SK-N-SH (cell line): ENCODE measurements around the gene MBNL2.

ENCODE experiments used
- EP300 ChIP-seq, 2 experiments: IDR thresholded peaks; 2 replicates each; pipeline versions ENCODE4 v1.4.0 to v1.6.1; 2012; ENCODE audit warnings: borderline replicate concordance in 1 of 2, low read depth in 1 of 2, low read length in 1 of 2
- EZH2phosphoT487 ChIP-seq: fragments of 200-600 bp; sonication (generic); IDR thresholded peaks from 2 replicates; pipeline ENCODE4 v1.6.1; 2017; ENCODE audit warnings: low read depth, mixed run types, mild to moderate bottlenecking, antibody characterized with exemption, moderate library complexity, borderline replicate concordance
- FOSL2 ChIP-seq: IDR thresholded peaks from 2 replicates; pipeline ENCODE4 v1.4.0; 2012; ENCODE audit warnings: low read depth, mild to moderate bottlenecking, moderate library complexity, borderline replicate concordance
- MEF2A ChIP-seq: IDR thresholded peaks from 2 replicates; pipeline ENCODE4 v1.4.0; 2012; ENCODE audit warnings: low read depth, borderline replicate concordance
- POLR2AphosphoS5 ChIP-seq: IDR thresholded peaks from 2 replicates; pipeline ENCODE4 v1.6.1; 2012; ENCODE audit warnings: low read depth, low read length
- RAD21 ChIP-seq: IDR thresholded peaks from 2 replicates; pipeline ENCODE4 v1.6.1; 2012; ENCODE audit warnings: mild to moderate bottlenecking, low read length
- SMC3 ChIP-seq: IDR thresholded peaks from 2 replicates; pipeline ENCODE4 v1.6.1; 2012; ENCODE audit warnings: low read depth, low read length, improper control_type of control experiment
- TF ChIP-seq, protein P1 (sequence below): fragments of 200-600 bp; sonication (generic); IDR thresholded peaks from 2 replicates; pipeline ENCODE4 v1.6.1; 2017; ENCODE audit warnings: antibody characterized with exemption, mild to moderate bottlenecking, moderate library complexity
- TF ChIP-seq, protein P2 (sequence below): IDR thresholded peaks from 2 replicates; pipeline ENCODE4; 2012
- TF ChIP-seq, protein P3 (sequence below): fragments of 150-350 bp; IDR thresholded peaks from 2 replicates; pipeline ENCODE4 v1.6.1; 2017; ENCODE audit warnings: antibody characterized with exemption, low read length, low read depth, borderline replicate concordance

DNA sequence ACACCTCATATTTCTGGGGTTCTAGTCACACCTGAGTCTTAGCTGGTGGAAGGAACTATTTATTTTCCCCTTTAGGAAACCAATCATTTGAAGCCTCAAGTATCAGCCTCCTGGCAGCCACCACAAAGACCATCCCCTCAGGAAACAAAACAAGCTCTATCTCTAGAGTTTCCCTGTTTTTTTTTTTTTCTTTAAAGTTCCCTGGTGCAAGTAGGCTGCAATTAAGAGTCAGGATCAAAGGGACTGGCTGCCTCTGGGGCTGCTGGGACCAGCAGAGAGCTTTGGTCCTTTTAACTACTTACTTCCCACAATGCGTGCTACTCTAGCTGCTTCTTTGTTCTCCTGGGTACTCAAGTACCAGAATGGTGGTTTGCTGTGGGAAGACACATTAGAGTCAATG, 11.4 kb downstream of the MBNL2 start:
- TF ChIP-seq, protein P1, sequence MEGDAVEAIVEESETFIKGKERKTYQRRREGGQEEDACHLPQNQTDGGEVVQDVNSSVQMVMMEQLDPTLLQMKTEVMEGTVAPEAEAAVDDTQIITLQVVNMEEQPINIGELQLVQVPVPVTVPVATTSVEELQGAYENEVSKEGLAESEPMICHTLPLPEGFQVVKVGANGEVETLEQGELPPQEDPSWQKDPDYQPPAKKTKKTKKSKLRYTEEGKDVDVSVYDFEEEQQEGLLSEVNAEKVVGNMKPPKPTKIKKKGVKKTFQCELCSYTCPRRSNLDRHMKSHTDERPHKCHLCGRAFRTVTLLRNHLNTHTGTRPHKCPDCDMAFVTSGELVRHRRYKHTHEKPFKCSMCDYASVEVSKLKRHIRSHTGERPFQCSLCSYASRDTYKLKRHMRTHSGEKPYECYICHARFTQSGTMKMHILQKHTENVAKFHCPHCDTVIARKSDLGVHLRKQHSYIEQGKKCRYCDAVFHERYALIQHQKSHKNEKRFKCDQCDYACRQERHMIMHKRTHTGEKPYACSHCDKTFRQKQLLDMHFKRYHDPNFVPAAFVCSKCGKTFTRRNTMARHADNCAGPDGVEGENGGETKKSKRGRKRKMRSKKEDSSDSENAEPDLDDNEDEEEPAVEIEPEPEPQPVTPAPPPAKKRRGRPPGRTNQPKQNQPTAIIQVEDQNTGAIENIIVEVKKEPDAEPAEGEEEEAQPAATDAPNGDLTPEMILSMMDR = no peak
- no peak for TF ChIP-seq RAD21
- TF ChIP-seq, protein P2, sequence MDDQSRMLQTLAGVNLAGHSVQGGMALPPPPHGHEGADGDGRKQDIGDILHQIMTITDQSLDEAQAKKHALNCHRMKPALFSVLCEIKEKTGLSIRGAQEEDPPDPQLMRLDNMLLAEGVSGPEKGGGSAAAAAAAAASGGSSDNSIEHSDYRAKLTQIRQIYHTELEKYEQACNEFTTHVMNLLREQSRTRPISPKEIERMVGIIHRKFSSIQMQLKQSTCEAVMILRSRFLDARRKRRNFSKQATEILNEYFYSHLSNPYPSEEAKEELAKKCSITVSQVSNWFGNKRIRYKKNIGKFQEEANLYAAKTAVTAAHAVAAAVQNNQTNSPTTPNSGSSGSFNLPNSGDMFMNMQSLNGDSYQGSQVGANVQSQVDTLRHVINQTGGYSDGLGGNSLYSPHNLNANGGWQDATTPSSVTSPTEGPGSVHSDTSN = no peak
- TF ChIP-seq POLR2AphosphoS5 = no peak
- TF ChIP-seq FOSL2 = no peak
- TF ChIP-seq, protein P3, sequence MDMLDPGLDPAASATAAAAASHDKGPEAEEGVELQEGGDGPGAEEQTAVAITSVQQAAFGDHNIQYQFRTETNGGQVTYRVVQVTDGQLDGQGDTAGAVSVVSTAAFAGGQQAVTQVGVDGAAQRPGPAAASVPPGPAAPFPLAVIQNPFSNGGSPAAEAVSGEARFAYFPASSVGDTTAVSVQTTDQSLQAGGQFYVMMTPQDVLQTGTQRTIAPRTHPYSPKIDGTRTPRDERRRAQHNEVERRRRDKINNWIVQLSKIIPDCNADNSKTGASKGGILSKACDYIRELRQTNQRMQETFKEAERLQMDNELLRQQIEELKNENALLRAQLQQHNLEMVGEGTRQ = no peak
- no peak for TF ChIP-seq SMC3
- TF ChIP-seq MEF2A = no peak
- no peak for TF ChIP-seq EZH2phosphoT487
- TF ChIP-seq EP300 (IDR thresholded peaks at IDR 0.05; ENCODE audit: borderline replicate concordance in 1 of 2, low read depth in 1 of 2, low read length in 1 of 2) = no peak
